ENCODE measurements around the gene ATP6V1G3. TPM values are rescaled to one million over a fixed set of nuclear protein-coding genes. Genes with fewer than 3 reads are reported as not detected.

ATP6V1G3 gene
- total RNA-seq, 1 donor from 2014 or later = not detected

GRCh38 chr1:198494658-198495103 lies 45.8 kb downstream of the ATP6V1G3 start:
- no peaks in the 10 kb centered on the region for H3K36me3 ChIP-seq (ENCODE audit: control insufficient read depth, insufficient read depth, low read length)
- no peak overlapping the region for H3K4me3 ChIP-seq (ENCODE audit: low read depth, low read length)
- TF ChIP-seq CTCF (IDR thresholded peaks at IDR 0.05; ENCODE audit: insufficient read depth, low read length, poor library complexity, severe bottlenecking) = no peak
- no peaks in the 10 kb centered on the region for H3K27me3 ChIP-seq (ENCODE audit: control insufficient read depth, insufficient read depth, low read length)
- no peak for DNase-seq (ENCODE audit: low read depth)

- Histone ChIP-seq H3K36me3 (ENCODE audit: control insufficient read depth, insufficient read depth, low read length) (no peaks in the 10 kb centered on the region), H3K4me3 (ENCODE audit: low read depth, low read length) (no peak overlapping the region), H3K27me3 (ENCODE audit: control insufficient read depth, insufficient read depth, low read length) (no peaks in the 10 kb centered on the region)
- no peak for TF ChIP-seq CTCF (IDR thresholded peaks at IDR 0.05; ENCODE audit: insufficient read depth, low read length, poor library complexity, severe bottlenecking)
- DNase-seq (ENCODE audit: low read depth) = no peak
Observed at GRCh38 chr1:198494139-198494538, 46.3 kb downstream of the ATP6V1G3 start.

- no peak for DNase-seq (ENCODE audit: low read depth)
- H3K27me3 ChIP-seq (ENCODE audit: control insufficient read depth, insufficient read depth, low read length) = no peaks in the 10 kb centered on the region
- no peak for TF ChIP-seq CTCF (IDR thresholded peaks at IDR 0.05; ENCODE audit: insufficient read depth, low read length, poor library complexity, severe bottlenecking)
- H3K4me3 ChIP-seq (ENCODE audit: low read depth, low read length) = no peak overlapping the region
- no peaks in the 10 kb centered on the region for H3K36me3 ChIP-seq (ENCODE audit: control insufficient read depth, insufficient read depth, low read length)
Observed at GRCh38 chr1:198493329-198493728, 47.2 kb downstream of the ATP6V1G3 start.

GRCh38 chr1:198492872-198493271 lies 47.6 kb downstream of the ATP6V1G3 start:
- Histone ChIP-seq H3K4me3 (ENCODE audit: low read depth, low read length) (no peak overlapping the region), H3K27me3 (ENCODE audit: control insufficient read depth, insufficient read depth, low read length) (no peaks in the 10 kb centered on the region), H3K36me3 (ENCODE audit: control insufficient read depth, insufficient read depth, low read length) (no peaks in the 10 kb centered on the region)
- no peak for DNase-seq (ENCODE audit: low read depth)
- no peak for TF ChIP-seq CTCF (IDR thresholded peaks at IDR 0.05; ENCODE audit: insufficient read depth, low read length, poor library complexity, severe bottlenecking)

DNA sequence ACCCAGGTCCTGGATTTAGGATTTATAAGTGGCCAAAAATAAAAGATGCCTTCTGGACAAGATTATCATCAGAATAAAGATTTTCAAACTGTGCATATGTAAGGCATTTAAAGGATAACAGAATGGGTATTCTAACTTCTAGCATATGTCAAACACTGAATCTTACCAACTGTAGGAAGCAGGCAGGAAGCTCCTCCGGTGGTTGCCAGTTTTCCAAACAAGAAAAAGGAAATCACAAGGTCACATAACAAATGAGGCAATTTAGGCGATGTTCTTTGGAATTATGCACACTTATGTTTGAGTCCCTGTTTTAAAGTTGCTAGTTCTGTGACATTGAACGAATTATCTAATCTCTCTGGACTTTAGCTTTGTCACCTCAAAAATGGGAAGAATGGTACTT lies 48.9 kb downstream of the ATP6V1G3 start:
- Histone ChIP-seq H3K27me3 (ENCODE audit: control insufficient read depth, insufficient read depth, low read length) (no peaks in the 10 kb centered on the region), H3K36me3 (ENCODE audit: control insufficient read depth, insufficient read depth, low read length) (no peaks in the 10 kb centered on the region), H3K4me3 (ENCODE audit: low read depth, low read length) (no peak overlapping the region)
- no peak for DNase-seq (ENCODE audit: low read depth)
- no peak for TF ChIP-seq CTCF (IDR thresholded peaks at IDR 0.05; ENCODE audit: insufficient read depth, low read length, poor library complexity, severe bottlenecking)

- no peaks in the 10 kb centered on the region for H3K27me3 ChIP-seq (ENCODE audit: control insufficient read depth, insufficient read depth, low read length)
- H3K4me3 ChIP-seq (ENCODE audit: low read depth, low read length) = no peak overlapping the region
- no peaks in the 10 kb centered on the region for H3K36me3 ChIP-seq (ENCODE audit: control insufficient read depth, insufficient read depth, low read length)
- DNase-seq (ENCODE audit: low read depth) = no peak
- TF ChIP-seq CTCF (IDR thresholded peaks at IDR 0.05; ENCODE audit: insufficient read depth, low read length, poor library complexity, severe bottlenecking) = no peak
Observed at GRCh38 chr1:198491028-198491427, 49.5 kb downstream of the ATP6V1G3 start.

All from kidney epithelial cell (primary cell).